NK-92 (cell line): ENCODE measurements around the gene TTC7B.

Experiments
- DNase-seq: peaks from one replicate; lab custom pipeline; 2025; ENCODE audit not compliant: unreplicated experiment; lab: John Stamatoyannopoulos, UW

Gene TTC7B

GRCh38 chr14:90742729-90743128, 73.5 kb downstream of the TTC7B start:
- DNase-seq, result no peak

DNA sequence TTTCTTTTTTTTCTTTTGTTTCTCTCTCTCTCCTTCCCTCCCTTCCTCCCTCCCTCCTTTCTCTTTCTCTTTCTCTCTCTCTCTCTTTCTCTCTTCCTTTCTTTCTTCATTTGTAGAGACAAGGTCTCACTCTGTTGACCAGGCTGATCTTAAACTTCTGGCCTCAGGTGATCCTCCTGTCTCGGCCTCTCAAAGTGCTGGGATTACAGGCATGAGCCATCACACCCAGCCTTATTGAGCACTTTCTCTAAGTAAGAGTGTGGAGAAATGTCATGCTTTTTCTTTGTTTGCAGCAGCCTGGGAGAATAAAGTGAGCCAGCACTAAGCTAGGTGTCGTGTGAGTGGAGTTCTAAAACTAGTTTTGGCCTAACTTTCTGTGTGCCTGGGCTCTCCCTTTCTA, 74.0 kb downstream of the TTC7B start:
- no peak for DNase-seq

DNA sequence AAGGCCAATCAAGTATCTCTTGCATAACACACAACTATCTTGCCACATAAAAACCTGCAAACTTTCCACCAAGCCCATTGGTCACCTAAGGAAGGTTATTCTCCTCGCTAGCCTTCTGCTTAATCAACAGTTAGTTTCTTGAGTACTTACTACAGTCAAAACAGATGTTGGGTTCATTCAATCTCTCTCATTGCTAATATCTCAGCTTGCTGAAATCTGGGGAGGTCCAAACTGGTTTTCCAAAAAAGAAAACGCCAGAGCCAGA, 74.6 kb downstream of the TTC7B start:
- DNase-seq, result no peak

GRCh38 chr14:90740946-90741681, 75.1 kb downstream of the TTC7B start:
- DNase-seq, result no peak

GRCh38 chr14:90740081-90740480, 76.1 kb downstream of the TTC7B start:
- DNase-seq, result no peak

- DNase-seq, result no peak
These were observed 76.7 kb downstream of the TTC7B start for GRCh38 chr14:90739318-90740068.

DNA sequence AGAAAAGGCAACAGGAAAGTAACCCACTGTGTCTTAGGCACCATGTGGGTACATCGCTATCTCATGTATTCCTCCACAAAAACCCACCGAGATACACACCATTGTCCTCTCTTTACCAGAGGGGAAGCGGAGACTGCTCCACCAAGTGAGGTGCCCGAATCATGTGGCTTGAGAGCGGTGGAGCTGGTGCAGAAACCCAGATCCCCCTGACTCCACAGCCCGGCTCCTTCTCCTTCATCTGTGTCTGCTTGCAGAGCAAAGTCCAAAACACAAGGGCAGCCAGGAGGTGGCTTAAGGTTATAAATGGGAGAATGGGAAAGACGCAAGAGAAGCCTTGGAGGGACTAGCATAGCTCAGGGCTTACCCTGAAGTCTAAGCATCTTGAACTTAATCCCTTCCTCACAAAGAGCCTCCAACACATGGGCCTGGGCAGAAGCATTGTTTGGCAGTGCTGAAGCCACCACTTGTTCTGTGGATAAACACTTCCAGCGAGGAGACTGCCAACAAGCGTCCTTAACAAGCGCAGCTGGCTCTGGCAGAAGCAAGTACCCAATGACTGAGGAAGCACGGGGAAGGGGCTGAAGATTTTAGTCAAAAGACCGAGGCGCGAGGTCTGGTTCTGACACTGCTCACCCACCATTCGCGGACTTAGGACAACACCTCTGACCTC, 83.0 kb downstream of the TTC7B start:
- no peak for DNase-seq

DNA sequence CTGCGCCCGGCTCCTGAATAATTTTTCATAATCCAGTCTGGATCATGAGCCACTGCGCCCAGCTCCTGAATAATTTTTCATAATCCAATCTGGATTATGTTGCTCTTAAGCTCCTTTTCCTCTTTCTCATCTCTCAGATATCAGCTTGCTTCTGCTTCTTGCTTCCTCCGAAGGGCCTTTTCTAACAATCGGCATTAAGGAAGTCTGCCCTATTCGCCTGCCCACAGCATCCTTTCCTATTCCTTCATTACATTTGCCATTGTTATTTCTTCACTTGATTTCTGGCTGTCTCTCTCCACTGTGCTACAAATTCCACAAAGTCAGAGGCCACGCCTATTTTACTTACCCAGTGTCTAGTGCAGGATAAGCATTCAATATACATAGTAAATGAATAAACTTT, 83.5 kb downstream of the TTC7B start:
- DNase-seq, result no peak

- DNase-seq, result no peak
These were observed 84.1 kb downstream of the TTC7B start for GRCh38 chr14:90732139-90732538.

DNA sequence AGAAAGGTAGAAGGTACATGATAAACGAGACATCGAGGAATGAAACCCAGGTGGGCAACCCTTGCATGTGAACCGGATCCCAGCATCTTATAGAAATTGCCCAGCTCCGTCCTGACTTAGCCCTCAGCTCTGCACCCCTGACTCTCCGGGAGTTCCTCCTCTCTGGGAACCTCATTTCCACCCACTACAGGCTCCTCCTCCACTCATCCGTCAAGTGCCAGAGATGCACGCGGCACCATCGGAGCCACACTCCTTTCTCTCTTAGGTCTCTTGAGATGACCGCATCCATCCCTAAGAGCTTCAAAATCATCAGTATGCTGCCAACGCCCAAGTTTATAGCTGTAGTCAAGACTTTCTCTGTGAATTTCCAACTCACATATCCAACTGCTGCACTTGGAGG, 84.7 kb downstream of the TTC7B start:
- DNase-seq, result no peak

GRCh38 chr14:90730206-90730766, 85.9 kb downstream of the TTC7B start:
- no peak for DNase-seq

DNA sequence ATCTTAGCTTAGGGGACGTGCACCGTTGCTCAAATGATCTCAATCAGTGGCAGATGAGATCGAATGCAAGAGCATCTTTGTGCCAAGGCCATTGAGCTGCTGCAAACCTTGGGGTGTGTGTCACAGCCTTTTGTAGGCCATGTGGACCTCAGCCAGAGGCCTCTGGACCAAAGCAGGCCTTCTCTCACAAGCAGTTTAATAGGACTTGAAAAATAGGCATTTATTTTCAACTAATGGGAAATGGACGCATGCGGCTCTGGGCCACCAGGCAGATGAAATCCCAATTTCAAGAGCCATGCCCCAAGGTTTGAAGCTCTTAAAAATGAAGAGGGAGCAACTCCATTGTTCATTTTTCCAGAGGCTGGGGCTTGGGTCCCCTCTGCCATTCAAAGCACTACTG, 87.3 kb downstream of the TTC7B start:
- no peak for DNase-seq

GRCh38 chr14:90727082-90727481, 89.1 kb downstream of the TTC7B start:
- DNase-seq, result no peak

- no peak for DNase-seq
These were observed 89.6 kb downstream of the TTC7B start for GRCh38 chr14:90726656-90727055.

- no peak for DNase-seq
These were observed 91.4 kb downstream of the TTC7B start for GRCh38 chr14:90724866-90725265.

DNA sequence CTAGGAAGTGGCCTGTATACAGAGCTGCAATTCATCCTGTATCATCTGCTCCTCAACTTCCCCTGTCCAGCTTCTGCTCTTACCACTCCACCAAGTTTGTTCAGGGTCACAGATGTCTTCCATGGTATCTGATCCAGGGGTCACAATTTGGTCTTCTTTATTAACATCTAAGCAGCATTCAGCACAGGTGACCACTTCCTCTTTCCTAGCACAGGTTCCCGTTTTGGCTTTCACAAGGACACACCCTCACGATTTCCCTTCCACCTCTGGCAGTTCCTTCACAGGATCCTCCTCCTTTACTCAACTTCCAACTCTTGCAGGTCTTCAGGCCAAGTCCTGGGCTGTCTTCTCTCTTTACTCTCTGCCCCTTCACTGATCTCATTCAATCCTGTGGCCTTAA, 93.6 kb downstream of the TTC7B start:
- no peak for DNase-seq

- no peak for DNase-seq
These were observed 94.5 kb downstream of the TTC7B start for GRCh38 chr14:90721619-90722305.

DNA sequence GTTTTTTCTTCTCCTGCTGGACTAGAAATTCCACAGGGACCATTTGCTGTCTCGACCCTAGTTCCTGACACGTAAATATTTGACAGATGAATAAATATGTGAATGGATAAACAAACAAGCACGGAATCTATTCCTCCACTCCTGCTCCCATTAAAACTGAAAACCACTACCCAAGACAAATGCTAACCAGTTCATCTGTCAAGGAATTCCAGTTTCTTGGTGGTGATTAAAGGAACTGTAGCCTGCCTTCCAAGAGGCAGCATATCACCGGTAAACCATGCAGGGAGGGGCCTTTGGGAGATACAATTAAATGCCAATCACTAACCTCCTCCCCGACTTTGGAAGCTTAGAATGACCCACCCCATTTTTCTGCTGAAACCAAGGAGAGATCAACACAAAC, 95.4 kb downstream of the TTC7B start:
- no peak for DNase-seq

GRCh38 chr14:90720336-90720735, 95.9 kb downstream of the TTC7B start:
- DNase-seq, result no peak

GRCh38 chr14:90717916-90718315, 98.3 kb downstream of the TTC7B start:
- DNase-seq, result no peak

DNA sequence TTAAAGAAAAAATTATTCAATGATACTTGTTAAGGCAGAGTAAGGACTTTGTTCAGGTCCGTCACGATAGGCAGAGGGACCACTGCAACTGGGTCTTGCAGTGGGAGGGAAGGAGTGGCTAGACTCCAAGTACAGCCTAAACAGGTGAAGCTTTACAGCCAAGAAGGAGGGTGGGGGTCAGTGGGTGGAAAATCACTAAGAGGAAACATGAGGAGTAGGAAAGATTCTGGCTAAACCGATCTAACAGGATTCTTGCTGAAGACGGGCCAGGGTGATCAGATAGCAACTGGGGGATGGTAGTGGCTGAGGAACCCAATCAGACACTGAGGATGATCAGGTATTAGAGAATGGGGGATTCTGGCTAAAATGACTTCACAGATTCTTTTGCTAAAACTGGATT, 100.2 kb downstream of the TTC7B start:
- DNase-seq, result no peak

DNA sequence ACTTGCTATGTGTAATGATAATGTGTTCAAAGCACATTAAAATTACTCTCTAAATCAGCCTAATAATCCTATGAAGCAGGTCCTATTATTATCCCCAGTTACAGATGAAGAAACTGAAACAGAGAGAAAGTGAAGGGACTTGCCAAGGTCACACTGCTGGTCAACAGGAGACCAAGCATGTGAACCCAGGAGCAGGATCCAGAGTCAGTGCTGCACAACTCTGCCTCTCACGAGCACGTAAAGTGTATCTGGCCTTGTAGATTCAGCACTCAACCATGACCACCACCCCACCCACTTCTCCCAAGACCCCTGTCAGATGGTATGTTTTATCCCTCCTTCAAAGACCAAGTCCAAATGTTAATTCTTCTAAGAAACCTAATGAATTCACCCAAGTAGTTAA, 100.7 kb downstream of the TTC7B start:
- DNase-seq, result no peak
